ENCODE data around the gene NKAIN4. TPM values are rescaled to one million over a fixed set of nuclear protein-coding genes. Genes with fewer than 3 reads are reported as not detected.

Gene NKAIN4
- total and polyA plus RNA-seq, 12 donors, result 0.04 TPM; not detected in 11

- Histone ChIP-seq H3K4me3 (no peak overlapping the region), H3K4me1 (peaks cover 0 to 5% (median 0%) of the 10 kb centered on the region in 9 donors), H3K9me3 (no peaks in the 10 kb centered on the region), H3K27me3 (no peaks in the 10 kb centered on the region), H3K27ac (no peak overlapping the region), H3K36me3 (peaks cover 0 to 98% (median 18%) of the 10 kb centered on the region in 9 donors)
- intact Hi-C loops (cut with DNase I), result no loop called here
- no peak for TF ChIP-seq CTCF (IDR thresholded peaks at IDR 0.05)
- no peak for ATAC-seq
- 96% methylated on average over 6 of the region's 6 CpGs for WGBS, 2 donors
- peak in 1 of 2 donors; percentile 1 for DNase-seq
These were observed 26.1 kb upstream of the NKAIN4 start for GRCh38 chr20:63280371-63280770.

GRCh38 chr20:63279931-63280330 is 25.7 kb upstream of the NKAIN4 start:
- Histone ChIP-seq H3K4me3 (no peak overlapping the region), H3K27me3 (no peaks in the 10 kb centered on the region), H3K4me1 (peaks cover 0 to 5% (median under 1%) of the 10 kb centered on the region in 9 donors), H3K27ac (no peak overlapping the region), H3K9me3 (no peaks in the 10 kb centered on the region), H3K36me3 (peaks cover 0 to 98% (median 18%) of the 10 kb centered on the region in 9 donors)
- no peak for TF ChIP-seq CTCF (IDR thresholded peaks at IDR 0.05)
- intact Hi-C loops (cut with DNase I), result no loop called here
- 92 to 93% methylated on average over 15 of the region's 15 CpGs for WGBS, 2 donors
- DNase-seq, result peak in 1 of 2 donors; percentile 2
- no peak for ATAC-seq

- WGBS, 2 donors, result 78 to 81% methylated on average over 17 of the region's 17 CpGs
- no peak for ATAC-seq
- intact Hi-C loops (cut with DNase I), result no loop called here
- Histone ChIP-seq H3K27me3 (no peaks in the 10 kb centered on the region), H3K4me3 (no peak overlapping the region), H3K9me3 (no peaks in the 10 kb centered on the region), H3K27ac (no peak overlapping the region), H3K36me3 (peaks cover 0 to 87% (median 18%) of the 10 kb centered on the region in 9 donors), H3K4me1 (peaks cover 3 to 18% (median 13%) of the 10 kb centered on the region in 9 donors)
- no peak for TF ChIP-seq CTCF (IDR thresholded peaks at IDR 0.05)
- no peak for DNase-seq
These were observed 24.4 kb upstream of the NKAIN4 start for GRCh38 chr20:63278661-63279060.

GRCh38 chr20:63277466-63278272 is 23.4 kb upstream of the NKAIN4 start:
- Histone ChIP-seq H3K4me1 (peaks cover 5 to 22% (median 19%) of the 10 kb centered on the region in 9 donors), H3K36me3 (peaks cover 0 to 78% (median 18%) of the 10 kb centered on the region in 9 donors), H3K4me3 (no peak overlapping the region), H3K9me3 (no peaks in the 10 kb centered on the region), H3K27me3 (no peaks in the 10 kb centered on the region), H3K27ac (no peak overlapping the region)
- DNase-seq (no peak), ATAC-seq (no peak)
- WGBS, 2 donors, result 92 to 94% methylated on average over 30 of the region's 30 CpGs
- intact Hi-C loops (cut with DNase I), result no loop called here
- TF ChIP-seq CTCF (IDR thresholded peaks at IDR 0.05), result no peak

All from heart right ventricle (tissue), 16 donors.